Ascending aorta (tissue), 2 donors: ENCODE data around the gene S100A8. TPM values are rescaled to one million over a fixed set of nuclear protein-coding genes. Genes with fewer than 3 reads are reported as not detected.

Experiments
- DNase-seq, 2 donors: peaks; one replicate each; pipeline ENCODE4 v3.0.0-alpha.2; 2019; ENCODE audit warnings: low spot score in 2 of 2
- H3K27ac ChIP-seq, 2 donors: fragments of 200-600 bp; sonication (generic); one replicate each; pipeline ENCODE4 v1.5.1; 2016 to 2017; ENCODE audit warnings: mild to moderate bottlenecking in 1 of 2
- H3K27me3 ChIP-seq: fragments of 200-600 bp; sonication (generic); one replicate; pipeline ENCODE4 v1.5.1; 2017
- H3K36me3 ChIP-seq, 2 donors: fragments of 200-600 bp; sonication (generic); one replicate each; pipeline ENCODE4 v1.5.1; 2016
- H3K4me1 ChIP-seq, 2 donors: fragments of 200-600 bp; sonication (generic); one replicate each; pipeline ENCODE4 v1.5.1; 2016 to 2017; ENCODE audit warnings: mild to moderate bottlenecking in 1 of 2
- H3K4me3 ChIP-seq, 2 donors: fragments of 200-600 bp; sonication (generic); one replicate each; pipeline ENCODE4 v1.5.1; 2016 to 2017; ENCODE audit warnings: mild to moderate bottlenecking in 1 of 2
- H3K9me3 ChIP-seq, 2 donors: fragments of 200-600 bp; sonication (generic); one replicate each; pipeline ENCODE4 v1.5.1; 2016
- intact Hi-C: fragments of 100-400 bp; cut with DNase I; formaldehyde crosslinking; loops from one replicate; pipeline ENCODE4 v1.15.1; 2023
- total RNA-seq: library from RNA; depleted of rRNA; stranded (reverse); fragments of >200 nt; gene quantifications from one replicate; pipeline ENCODE4 v1.1.0, GENCODE V29; 2016
- TF ChIP-seq, protein P1 (sequence below), 3 experiments: fragments of 200-600 bp in 2 of 3; fragments of 450-650 bp in 1 of 3; sonication (generic) in 2 of 3; IDR thresholded peaks; one replicate each; pipeline ENCODE4 v1.5.1; 2016 to 2019; ENCODE audit warnings: antibody characterized with exemption in 3 of 3, mild to moderate bottlenecking in 1 of 3, moderate library complexity in 1 of 3

The S100A8 gene
- total RNA-seq, 1 donor from 2014 or later, result 33.5 TPM

DNA sequence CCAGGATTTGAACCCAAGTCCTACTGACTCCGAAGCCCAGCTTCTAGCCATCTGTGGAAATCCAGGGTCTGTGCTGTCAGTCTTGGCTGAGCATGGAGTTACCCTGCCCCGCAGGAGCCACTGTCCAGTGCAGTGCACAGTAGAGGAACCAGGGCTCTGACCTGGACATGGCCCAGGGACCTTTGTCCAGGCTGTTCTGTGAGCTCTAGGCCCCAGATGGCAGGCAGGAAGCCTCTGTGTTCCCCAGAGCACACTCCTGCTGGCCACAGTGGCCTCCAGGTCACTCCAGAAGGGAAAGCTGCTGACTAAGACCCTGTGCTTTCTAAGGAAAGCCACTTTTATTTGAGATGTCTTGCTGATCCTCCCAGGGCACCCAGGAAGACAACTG is 39.3 kb upstream of the S100A8 start:
- Histone ChIP-seq H3K4me1 (no peaks in the 10 kb centered on the region), H3K36me3 (no peaks in the 10 kb centered on the region), H3K27ac (no peak overlapping the region), H3K4me3 (no peak overlapping the region), H3K9me3 (no peaks in the 10 kb centered on the region), H3K27me3 (no peaks in the 10 kb centered on the region)
- intact Hi-C loops, result no loop called here
- TF ChIP-seq, protein P1, sequence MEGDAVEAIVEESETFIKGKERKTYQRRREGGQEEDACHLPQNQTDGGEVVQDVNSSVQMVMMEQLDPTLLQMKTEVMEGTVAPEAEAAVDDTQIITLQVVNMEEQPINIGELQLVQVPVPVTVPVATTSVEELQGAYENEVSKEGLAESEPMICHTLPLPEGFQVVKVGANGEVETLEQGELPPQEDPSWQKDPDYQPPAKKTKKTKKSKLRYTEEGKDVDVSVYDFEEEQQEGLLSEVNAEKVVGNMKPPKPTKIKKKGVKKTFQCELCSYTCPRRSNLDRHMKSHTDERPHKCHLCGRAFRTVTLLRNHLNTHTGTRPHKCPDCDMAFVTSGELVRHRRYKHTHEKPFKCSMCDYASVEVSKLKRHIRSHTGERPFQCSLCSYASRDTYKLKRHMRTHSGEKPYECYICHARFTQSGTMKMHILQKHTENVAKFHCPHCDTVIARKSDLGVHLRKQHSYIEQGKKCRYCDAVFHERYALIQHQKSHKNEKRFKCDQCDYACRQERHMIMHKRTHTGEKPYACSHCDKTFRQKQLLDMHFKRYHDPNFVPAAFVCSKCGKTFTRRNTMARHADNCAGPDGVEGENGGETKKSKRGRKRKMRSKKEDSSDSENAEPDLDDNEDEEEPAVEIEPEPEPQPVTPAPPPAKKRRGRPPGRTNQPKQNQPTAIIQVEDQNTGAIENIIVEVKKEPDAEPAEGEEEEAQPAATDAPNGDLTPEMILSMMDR (IDR thresholded peaks at IDR 0.05), result no peak
- DNase-seq, result no peak

- TF ChIP-seq, protein P1 (IDR thresholded peaks at IDR 0.05), result no peak
- no peaks in the 10 kb centered on the region for H3K4me1 ChIP-seq
- no peak overlapping the region for H3K4me3 ChIP-seq
- H3K27me3 ChIP-seq, result no peaks in the 10 kb centered on the region
- intact Hi-C loops, result no loop called here
- H3K27ac ChIP-seq, result no peak overlapping the region
- H3K9me3 ChIP-seq, result no peaks in the 10 kb centered on the region
- no peaks in the 10 kb centered on the region for H3K36me3 ChIP-seq
- no peak for DNase-seq
These were observed 38.6 kb upstream of the S100A8 start for GRCh38 chr1:153429266-153430165.

- Histone ChIP-seq H3K27ac (no peak overlapping the region), H3K9me3 (no peaks in the 10 kb centered on the region), H3K4me3 (no peak overlapping the region), H3K27me3 (no peaks in the 10 kb centered on the region), H3K4me1 (no peaks in the 10 kb centered on the region), H3K36me3 (no peaks in the 10 kb centered on the region)
- intact Hi-C loops, result no loop called here
- TF ChIP-seq, protein P1 (IDR thresholded peaks at IDR 0.05), result no peak
- DNase-seq, result no peak
These were observed 37.9 kb upstream of the S100A8 start for GRCh38 chr1:153428791-153429190.

GRCh38 chr1:153428073-153428638 is 37.3 kb upstream of the S100A8 start:
- Histone ChIP-seq H3K4me1 (no peaks in the 10 kb centered on the region), H3K36me3 (no peaks in the 10 kb centered on the region), H3K27ac (no peak overlapping the region), H3K4me3 (no peak overlapping the region), H3K27me3 (no peaks in the 10 kb centered on the region), H3K9me3 (no peaks in the 10 kb centered on the region)
- TF ChIP-seq, protein P1 (IDR thresholded peaks at IDR 0.05), result no peak
- DNase-seq, result no peak
- intact Hi-C loops, result no loop called here

DNA sequence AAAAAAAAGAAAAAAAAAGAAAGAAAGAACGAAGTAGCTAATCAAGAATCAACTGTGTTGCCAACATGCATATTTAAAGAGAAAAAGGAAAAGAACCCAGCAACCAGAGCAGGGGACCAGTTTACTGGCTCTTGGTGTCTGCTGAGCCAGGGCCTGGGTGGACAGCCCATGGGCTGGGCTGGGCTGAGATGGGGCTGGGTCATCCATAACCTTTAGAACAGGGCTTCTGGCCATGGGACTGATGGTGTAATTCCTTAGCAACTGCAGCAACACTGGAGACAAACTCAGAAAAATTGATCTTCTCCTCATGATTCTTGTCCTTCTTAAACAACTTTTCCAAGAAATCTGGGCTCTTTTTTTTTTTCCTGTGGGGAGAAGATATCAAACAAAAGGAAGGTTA is 35.9 kb upstream of the S100A8 start:
- no peak for DNase-seq
- TF ChIP-seq, protein P1 (IDR thresholded peaks at IDR 0.05), result no peak
- no peaks in the 10 kb centered on the region for H3K9me3 ChIP-seq
- no peaks in the 10 kb centered on the region for H3K27me3 ChIP-seq
- intact Hi-C loops, result no loop called here
- H3K27ac ChIP-seq, result no peak overlapping the region
- no peaks in the 10 kb centered on the region for H3K4me1 ChIP-seq
- no peaks in the 10 kb centered on the region for H3K36me3 ChIP-seq
- no peak overlapping the region for H3K4me3 ChIP-seq
